Smooth muscle cell of the brain vasculature (primary cell): ENCODE data around the gene EPB41L4A.

Experiments used
- DNase-seq: peaks from one replicate; pipeline ENCODE4 v3.0.0-alpha.2; 2012; ENCODE audit warnings: low read depth, low spot score

Gene EPB41L4A

DNA sequence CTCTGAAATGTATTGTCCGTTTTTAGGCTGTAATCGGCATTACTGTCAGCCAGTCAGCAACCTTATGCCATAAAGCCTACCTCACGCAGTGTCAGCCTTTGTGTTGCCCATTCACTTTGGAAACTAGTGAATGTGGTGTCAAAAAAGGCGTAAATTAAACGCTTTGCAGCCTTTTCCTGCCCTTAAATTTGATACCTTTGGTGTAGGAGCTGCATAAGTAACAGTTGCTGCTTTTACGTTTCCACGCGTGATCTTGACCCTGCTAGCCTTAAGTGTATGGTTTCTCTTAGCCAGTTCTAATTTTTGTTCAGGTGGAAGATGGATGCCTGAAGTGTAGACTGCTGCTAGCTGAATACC lies 257.7 kb downstream of the EPB41L4A start:
- no peak for DNase-seq

- DNase-seq: peak; percentile 79
These were observed 258.3 kb downstream of the EPB41L4A start for GRCh38 chr5:112160652-112161391.

- DNase-seq: no peak
These were observed 259.6 kb downstream of the EPB41L4A start for GRCh38 chr5:112159435-112159834.

DNA sequence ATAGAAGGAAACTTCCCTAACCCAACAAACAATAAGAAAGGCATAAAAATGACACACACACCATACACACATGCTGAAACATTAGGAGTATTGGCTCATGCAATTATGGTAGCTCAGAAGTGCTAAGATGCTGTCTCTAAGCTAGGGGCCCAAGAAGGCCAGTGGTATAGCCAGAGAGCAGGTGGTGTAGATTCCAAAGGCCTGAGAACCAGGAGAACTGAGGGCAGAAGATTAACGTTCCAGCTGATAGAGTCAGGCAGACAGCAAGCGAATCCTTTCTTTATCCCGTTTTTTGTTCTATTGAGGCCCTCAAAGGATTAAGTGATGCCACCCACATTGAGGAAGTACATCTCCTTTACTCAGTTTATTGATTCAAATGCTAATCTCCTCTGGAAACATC lies 262.9 kb downstream of the EPB41L4A start:
- no peak for DNase-seq

DNA sequence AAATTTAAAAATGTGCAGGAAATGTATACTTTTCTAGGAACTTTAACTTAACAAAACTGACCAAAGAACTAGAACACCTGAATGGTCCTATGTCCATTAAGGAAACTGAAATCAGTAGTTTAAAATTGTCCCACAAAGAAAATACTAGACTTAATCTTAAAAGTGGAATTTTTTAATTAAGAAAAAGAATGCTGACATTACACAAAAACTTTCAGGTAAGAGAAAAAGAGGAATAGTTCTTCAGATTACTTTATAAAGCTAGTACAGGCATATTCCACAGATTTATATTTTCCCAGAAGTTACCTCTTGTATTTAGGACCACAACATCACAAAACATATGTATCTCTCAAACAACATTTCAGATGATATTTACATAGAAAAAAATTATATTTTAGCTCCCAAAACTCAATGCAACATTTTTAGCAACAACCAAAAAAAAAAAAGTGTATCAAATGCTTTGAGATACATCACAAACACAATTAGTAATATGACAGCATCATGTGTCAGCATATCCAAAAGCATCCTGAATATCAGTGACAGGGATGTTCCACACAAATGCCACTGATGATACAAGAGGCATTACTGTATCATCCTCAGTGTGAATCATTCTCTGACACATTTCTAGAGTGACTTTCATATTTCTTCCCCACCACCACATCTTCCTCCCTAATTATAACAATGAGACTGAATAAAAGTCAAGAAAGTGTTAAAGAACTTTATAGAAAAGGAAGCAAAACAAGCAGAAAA lies 264.0 kb downstream of the EPB41L4A start:
- no peak for DNase-seq

- no peak for DNase-seq
These were observed 269.4 kb downstream of the EPB41L4A start for GRCh38 chr5:112149727-112150126.

- DNase-seq: peak; percentile 54
These were observed 272.5 kb downstream of the EPB41L4A start for GRCh38 chr5:112146323-112147226.

DNA sequence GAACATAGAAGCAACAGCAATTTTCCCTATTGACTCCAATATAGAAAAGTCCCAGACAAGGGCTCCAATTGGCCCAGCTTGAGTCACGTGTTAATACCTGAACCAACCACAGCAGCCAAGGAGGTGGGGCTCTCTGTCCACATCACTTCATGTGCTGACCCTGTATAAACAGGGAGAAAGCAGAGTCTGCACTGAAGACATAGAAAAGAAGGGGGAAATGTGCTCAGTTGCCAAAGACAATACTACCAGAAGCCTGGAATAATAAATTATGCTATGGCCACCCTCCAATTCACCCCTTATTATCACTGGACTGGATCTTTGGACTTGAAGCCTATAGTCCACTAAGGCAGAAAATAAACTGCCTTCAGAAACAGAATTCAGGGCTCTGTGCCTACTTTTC lies 275.4 kb downstream of the EPB41L4A start:
- DNase-seq: no peak

DNA sequence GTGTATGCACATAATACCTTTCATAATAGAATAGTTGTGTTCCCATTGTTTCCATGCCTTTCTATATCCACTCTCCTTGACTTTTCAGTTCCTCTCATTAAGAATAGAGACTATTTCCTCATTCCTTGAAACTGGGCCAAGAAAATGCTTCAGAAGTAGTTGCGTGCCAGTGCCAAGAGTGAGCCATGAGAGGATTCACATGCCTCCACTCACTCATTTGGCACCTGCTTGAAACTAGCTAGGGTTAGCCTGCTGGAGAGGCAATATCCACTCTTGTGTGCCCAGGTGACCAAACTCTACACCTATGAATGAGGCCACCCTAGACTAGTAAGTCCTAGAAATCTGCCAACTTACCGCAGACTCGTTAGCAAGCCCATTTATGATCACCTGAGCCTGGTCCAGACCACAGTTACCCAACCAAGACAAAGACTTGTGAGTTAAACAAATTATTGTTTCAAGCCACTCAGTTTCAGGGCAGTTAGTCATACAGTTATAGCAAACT lies 276.3 kb downstream of the EPB41L4A start:
- no peak for DNase-seq

DNA sequence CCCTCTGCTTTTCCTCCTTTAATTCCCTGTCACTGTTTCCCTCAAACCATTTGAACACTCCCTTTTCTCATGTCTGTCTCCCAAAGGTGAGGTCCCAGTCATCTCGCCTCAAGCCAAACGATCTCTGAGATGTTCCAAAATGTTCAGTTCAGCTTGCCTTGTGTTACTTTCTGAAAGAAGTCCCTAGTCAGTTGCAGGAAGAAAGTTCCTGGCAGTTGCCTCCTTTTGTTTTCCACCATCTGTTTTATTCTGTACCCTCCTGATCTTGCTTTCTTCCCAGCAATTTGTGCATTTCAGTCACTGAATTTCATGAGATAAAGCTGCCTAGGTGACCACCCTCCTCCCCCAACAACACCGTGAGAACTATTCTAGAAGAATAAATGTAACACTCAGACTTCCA lies 277.5 kb downstream of the EPB41L4A start:
- DNase-seq: no peak

DNA sequence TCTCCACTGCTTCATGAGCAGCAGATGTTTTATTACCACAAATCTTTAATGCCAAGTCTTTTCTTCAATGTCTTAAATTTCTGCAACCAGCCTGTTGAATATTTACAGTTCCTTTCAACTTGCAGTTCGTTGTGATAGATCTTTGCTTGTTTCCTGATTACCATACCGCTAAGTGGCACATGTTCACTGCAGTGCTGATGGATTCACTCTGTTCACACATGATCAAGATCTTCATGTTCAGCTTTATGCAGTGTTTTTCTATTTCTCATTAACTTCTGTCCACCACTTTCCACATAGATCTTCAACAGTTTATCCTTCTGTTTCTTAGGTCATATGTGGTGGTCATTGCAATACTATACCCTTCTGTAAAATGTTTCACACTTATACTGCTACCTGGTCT lies 280.6 kb downstream of the EPB41L4A start:
- DNase-seq: no peak

DNA sequence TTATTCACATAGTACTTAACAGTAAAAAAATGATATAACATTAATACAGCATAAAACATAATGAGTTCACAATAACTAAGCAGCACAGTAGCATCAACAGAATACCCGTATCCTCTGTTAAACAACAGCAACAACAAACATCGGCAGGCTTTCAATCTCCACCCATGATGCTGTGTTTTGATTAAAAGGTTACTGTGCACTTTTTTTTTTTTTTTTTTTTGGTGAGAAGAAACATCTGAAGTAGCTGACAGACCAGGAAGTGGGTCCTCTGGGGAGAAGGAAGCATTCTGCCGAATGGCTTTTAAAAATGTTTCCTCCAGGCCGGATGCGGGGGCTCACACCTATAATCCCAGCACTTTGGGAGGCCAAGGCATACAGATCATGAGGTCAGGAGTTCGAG lies 282.3 kb downstream of the EPB41L4A start:
- no peak for DNase-seq

DNA sequence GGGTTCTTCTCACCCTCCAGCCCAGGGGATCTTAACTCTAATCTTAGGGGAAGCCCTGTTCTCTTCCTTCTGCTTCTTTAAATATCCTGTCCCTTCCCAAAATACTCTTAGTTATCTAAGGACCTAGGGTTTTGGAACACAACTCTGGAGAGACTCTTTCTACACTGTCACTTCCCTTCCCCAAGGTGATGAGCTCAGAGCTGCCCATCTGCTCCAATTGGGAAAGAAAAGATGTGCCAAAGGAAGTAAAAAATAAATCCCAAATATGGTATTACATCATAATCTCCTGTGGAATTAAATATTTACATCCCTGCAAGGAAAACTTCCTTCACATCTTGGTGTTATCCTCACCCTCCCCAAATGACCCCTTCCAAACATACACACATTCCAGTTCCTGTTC lies 291.2 kb downstream of the EPB41L4A start:
- no peak for DNase-seq

- no peak for DNase-seq
These were observed 292.1 kb downstream of the EPB41L4A start for GRCh38 chr5:112126982-112127381.

GRCh38 chr5:112125903-112126302 lies 293.2 kb downstream of the EPB41L4A start:
- no peak for DNase-seq

- no peak for DNase-seq
These were observed 294.3 kb downstream of the EPB41L4A start for GRCh38 chr5:112124788-112125187.

GRCh38 chr5:112123086-112123485 lies 296.0 kb downstream of the EPB41L4A start:
- DNase-seq: no peak

DNA sequence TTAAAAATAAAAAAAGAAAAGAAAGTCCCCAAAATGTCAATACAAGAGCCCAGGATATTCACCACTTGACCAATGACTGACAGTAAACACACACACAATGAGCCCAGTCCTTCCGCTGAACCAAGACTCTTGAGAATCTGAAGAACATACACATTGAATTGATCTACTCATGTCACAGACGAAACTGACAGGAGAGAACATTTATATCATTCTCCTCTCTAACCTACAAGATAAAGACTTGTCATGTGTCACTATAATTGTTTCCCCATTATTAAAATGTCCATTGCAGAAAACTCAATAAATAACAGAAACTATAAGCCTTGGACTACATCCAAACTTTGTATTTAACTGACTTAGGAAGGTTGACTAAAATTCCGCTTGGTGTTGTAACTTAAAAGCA lies 296.7 kb downstream of the EPB41L4A start:
- DNase-seq: no peak

DNA sequence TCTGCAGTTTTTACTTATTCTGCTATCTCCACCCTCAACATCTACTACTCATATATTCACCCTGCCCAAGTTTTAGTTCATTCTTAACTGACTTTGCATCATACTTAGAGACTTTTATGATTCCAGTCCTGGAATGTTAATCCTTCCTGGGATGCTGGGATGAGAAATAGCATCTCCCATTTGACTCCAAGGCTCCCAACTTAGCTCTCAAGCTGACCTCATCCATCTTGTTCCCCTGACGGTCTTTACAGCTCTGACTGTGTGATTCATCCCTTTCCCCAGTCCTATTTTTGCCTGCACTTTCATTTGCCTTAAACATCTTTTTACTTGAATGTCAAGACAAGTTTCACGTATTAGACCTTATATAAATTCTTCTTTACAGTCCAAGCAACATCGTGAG lies 297.8 kb downstream of the EPB41L4A start:
- no peak for DNase-seq

- no peak for DNase-seq
These were observed 299.1 kb downstream of the EPB41L4A start for GRCh38 chr5:112119969-112120368.

DNA sequence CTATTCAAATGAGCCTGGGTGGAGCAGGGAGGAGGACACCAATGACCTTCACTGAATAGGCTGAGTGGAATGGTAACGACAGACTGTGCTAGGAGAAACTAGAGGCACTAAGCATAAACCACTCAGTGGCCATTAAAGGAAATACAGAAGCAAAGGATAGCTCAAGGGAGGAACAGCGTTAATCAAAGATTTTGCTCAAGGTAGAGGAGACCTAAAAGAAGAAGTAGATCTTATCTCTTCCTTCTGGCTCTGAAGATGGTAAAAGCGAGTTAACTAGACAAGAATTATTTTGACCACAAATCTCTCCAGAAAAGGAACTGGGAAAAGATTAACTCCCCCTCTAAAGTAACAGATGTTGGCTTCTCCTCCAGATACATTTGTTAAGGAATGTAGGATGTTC lies 299.6 kb downstream of the EPB41L4A start:
- DNase-seq: no peak

DNA sequence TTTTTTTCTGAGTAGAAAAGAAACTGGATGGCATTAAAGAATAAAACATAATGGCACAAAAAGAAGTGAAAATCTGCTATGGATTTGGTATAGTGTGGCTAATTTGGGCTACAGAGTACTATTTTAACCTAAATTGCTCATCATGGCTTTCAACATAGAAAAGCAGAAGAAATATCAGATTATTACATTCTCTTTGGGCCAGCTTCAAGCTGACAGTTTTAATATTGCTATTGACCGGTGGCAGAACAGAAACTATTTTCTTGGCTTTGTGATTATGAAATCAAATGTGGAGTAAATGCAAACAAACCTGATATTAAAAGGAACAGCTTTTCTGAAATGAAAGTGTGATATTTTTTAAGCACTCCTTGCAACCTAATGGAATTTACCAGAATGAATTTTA lies 301.5 kb downstream of the EPB41L4A start:
- no peak for DNase-seq
